Kidney epithelial cell (primary cell): ENCODE data around the gene SHISA8. TPM values are rescaled to one million over a fixed set of nuclear protein-coding genes. Genes with fewer than 3 reads are reported as not detected.
A peak's percentile ranks its signal among the peaks of the same experiment; 100 is the strongest.

Experiments
- DNase-seq: peaks from one replicate; pipeline ENCODE4 v3.0.0-alpha.2; 2010; ENCODE audit warnings: low read depth
- H3K27me3 ChIP-seq: 2 replicates; pipeline ENCODE4 v1.6.0; 2011; ENCODE audit warnings: low read length; ENCODE audit not compliant: control insufficient read depth, insufficient read depth
- H3K36me3 ChIP-seq: 2 replicates; pipeline ENCODE4 v1.5.1; 2011; ENCODE audit warnings: low read length; ENCODE audit not compliant: control insufficient read depth, insufficient read depth
- H3K4me3 ChIP-seq: 2 replicates; pipeline ENCODE4 v1.5.1; 2011; ENCODE audit warnings: low read depth, mild to moderate bottlenecking, control low read depth, low read length
- total RNA-seq: library from RNA; depleted of rRNA; stranded (reverse); fragments of >200 nt; gene quantifications from 2 replicates; pipeline ENCODE4 v1.2.3, GENCODE V29; 2015
- TF ChIP-seq, protein P1 (sequence below): IDR thresholded peaks from 2 replicates; pipeline ENCODE4 v1.5.1; 2011; ENCODE audit warnings: mild to moderate bottlenecking, moderate library complexity, low read length, control low read depth, inconsistent platforms; ENCODE audit not compliant: insufficient read depth, poor library complexity, severe bottlenecking

The SHISA8 gene
- total RNA-seq, 1 donor from 2014 or later: not detected

DNA sequence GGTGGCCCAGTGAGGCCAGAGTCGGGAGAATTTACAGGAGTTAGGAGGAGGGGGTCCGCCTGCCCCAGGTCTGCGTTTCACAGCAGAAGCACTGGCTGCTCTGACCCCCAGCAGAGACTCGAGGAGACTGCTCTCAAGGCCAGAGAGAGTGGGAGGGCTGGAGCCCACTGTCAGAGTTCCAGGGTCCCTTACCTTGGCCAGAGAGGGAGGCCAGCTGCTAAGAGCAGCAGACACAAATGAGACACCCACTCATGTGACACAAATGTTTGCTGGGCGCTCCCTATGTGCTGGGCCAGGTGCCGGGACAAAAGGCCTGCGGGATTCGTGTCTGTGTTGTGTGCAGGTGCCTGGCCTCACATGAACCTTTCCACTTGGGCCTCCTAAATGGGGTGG, 14.5 kb upstream of the SHISA8 start:
- DNase-seq: no peak
- H3K36me3 ChIP-seq: no peaks in the 10 kb centered on the region
- H3K27me3 ChIP-seq: peaks cover 23% of the 10 kb centered on the region
- TF ChIP-seq, protein P1, sequence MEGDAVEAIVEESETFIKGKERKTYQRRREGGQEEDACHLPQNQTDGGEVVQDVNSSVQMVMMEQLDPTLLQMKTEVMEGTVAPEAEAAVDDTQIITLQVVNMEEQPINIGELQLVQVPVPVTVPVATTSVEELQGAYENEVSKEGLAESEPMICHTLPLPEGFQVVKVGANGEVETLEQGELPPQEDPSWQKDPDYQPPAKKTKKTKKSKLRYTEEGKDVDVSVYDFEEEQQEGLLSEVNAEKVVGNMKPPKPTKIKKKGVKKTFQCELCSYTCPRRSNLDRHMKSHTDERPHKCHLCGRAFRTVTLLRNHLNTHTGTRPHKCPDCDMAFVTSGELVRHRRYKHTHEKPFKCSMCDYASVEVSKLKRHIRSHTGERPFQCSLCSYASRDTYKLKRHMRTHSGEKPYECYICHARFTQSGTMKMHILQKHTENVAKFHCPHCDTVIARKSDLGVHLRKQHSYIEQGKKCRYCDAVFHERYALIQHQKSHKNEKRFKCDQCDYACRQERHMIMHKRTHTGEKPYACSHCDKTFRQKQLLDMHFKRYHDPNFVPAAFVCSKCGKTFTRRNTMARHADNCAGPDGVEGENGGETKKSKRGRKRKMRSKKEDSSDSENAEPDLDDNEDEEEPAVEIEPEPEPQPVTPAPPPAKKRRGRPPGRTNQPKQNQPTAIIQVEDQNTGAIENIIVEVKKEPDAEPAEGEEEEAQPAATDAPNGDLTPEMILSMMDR: no peak
- no peak overlapping the region for H3K4me3 ChIP-seq

DNA sequence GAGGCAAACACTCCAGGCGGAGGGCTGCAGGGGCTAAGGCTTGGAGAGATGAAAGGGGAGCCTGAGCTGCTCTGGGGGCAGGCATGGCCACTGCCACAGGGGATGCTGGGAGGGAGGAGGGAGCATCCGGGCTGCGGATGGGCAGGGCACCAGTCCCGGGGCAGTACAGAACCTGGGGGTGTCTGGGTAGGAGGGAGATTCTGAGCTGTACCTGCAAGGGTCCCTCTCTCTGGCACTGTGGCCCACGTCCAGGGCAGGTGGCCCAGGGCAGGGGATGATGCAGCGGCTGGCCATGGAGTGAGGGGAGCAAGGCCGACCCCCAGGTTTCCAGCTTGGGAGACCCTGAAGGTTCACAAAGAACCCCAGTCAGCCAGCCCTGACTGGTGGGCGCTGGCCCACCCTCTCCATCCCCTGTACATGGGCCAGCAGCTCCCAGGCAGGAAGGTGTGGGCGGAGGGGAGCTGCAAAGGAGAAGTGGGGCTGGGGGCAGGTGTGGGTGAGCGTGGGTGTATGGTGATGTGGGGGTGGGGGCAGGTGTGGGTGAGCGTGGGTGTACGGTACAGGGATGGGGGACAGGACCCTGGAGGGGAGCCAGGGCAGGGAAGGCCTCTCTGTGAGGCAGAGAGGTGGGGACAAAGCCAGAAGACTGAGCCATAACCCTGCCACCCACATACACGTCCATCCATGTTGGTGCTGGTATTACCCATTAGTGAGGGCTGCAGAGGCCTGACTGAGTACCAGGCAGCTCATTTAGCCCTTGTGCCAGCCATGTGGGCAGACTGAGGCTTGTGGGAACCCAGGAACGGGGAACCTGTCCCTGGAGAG, 13.9 kb upstream of the SHISA8 start:
- Histone ChIP-seq H3K4me3 (no peak overlapping the region), H3K36me3 (no peaks in the 10 kb centered on the region), H3K27me3 (peaks cover 23% of the 10 kb centered on the region)
- TF ChIP-seq, protein P1: no peak
- DNase-seq: no peak

DNA sequence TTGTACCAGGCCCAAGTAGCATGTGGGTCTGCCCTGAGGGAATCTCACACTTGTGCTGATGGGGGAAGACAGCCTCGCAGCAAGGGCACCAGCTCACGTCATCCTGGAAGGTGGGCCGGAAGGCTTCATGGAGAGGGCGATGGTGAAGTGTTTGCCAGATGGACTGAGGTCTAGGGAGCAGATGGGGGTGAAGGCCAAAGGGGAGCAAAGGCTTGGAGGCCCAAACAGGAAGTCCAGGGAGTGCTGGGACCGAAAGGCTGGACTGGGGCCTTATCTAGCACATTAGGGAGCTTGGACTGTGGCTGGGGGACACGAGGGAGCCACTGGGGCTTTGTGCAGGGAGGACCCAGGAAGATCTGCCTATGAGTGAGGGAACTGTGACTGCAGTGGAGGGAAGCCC, 12.9 kb upstream of the SHISA8 start:
- no peak for DNase-seq
- peaks cover 26% of the 10 kb centered on the region for H3K27me3 ChIP-seq
- no peak overlapping the region for H3K4me3 ChIP-seq
- H3K36me3 ChIP-seq: no peaks in the 10 kb centered on the region
- TF ChIP-seq, protein P1: no peak

DNA sequence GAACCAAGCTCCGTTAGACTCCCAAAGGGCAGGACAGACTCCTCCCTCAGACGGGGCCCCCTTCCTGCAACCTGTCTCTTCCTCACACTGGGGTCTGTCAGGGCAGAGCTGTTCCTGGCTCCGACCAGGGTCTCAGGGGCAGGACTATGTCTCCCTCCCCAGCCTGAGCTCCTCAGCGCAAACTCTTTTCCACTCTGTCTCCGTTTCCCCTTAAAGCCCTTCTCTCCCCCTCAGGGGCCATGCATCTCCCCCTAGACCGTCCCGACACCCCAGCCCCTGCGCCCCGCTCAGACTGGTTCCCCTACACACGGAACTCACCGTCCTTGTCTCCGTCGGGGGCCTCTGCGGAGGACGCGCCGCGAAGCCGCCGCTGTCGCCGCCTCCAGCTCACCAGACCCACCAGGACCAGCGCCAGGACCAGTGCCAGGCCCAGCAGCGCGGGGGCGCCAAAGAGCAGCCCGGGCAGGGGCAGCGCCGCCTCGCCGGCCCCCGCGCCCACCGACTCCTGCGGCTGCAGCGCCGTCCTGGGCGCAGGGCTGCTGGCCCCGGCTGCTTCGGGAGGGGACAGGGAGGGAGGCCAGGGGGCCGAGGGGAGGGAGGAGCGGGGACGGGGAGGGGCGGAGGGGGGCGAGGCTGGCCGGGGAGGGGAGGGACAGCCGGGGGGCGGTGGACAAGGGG, 11.0 kb upstream of the SHISA8 start:
- H3K36me3 ChIP-seq: no peaks in the 10 kb centered on the region

DNA sequence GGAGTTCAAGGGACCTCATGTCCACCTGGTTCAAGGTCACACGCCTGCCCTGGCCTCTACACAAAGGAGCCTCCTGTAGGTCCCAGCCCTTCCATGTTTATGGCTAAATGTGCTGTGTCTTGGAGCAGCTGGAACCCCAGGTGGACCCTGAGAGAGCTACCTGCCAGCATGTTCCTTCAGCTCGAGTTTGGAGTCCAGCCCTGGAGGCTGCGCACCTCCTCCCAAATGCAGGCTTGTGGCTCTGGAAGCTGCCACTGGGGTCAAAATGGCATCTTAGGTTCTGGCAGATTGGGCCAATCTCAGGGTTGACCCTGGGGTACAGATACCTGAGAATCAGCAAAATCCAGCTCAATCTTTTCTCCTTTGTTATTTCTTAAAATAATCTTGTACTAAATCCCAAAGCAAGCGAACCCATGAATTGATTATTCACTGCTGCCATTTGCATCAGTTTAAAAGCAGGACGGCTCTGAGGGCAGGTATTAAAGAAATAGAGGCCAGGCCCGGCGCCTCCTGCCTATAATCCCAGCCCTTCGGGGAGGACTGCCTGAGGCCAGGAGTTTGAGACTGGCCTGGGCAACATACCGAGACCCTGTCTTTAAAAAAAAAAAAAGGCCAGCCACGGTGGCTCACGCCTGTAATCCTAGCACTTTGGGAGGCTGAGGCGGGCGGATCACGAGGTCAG, 8.9 kb upstream of the SHISA8 start:
- TF ChIP-seq, protein P1: no peak
- Histone ChIP-seq H3K36me3 (no peaks in the 10 kb centered on the region), H3K4me3 (no peak overlapping the region), H3K27me3 (peaks cover 26% of the 10 kb centered on the region)
- DNase-seq: no peak

More for the DNA sequence above, 11.0 kb upstream of the SHISA8 start:
- peak overlapping the region; percentile 34 for H3K4me3 ChIP-seq
- peaks cover 26% of the 10 kb centered on the region for H3K27me3 ChIP-seq
- TF ChIP-seq, protein P1: peak; percentile 55
- DNase-seq: no peak
